ENCODE results near the gene SEPTIN5. TPM values are rescaled to one million over a fixed set of nuclear protein-coding genes. Genes with fewer than 3 reads are reported as not detected.

Gene SEPTIN5
- total and polyA plus RNA-seq, 8 donors = 4.2 to 53.4 (median 7.9) TPM

- Histone ChIP-seq H3K9me3 (no peaks in the 10 kb centered on the region), H3K27me3 (no peaks in the 10 kb centered on the region), H3K27ac (no peak overlapping the region), H3K4me3 (no peak overlapping the region), H3K36me3 (no peaks in the 10 kb centered on the region), H3K4me1 (no peaks in the 10 kb centered on the region)
- 50 to 56% methylated on average over 15 of the region's 15 CpGs for WGBS, 2 donors
- intact Hi-C loops (cut with DNase I) = no loop called here
- no peak for DNase-seq
- ATAC-seq = no peak
- TF ChIP-seq CTCF (IDR thresholded peaks at IDR 0.05) = no peak
- no peak for FAIRE-seq
Observed at GRCh38 chr22:19748991-19749664, 34.8 kb downstream of the SEPTIN5 start.

GRCh38 chr22:19749876-19750275, 35.6 kb downstream of the SEPTIN5 start:
- Histone ChIP-seq H3K9me3 (no peaks in the 10 kb centered on the region), H3K27ac (no peak overlapping the region), H3K36me3 (no peaks in the 10 kb centered on the region), H3K4me1 (no peaks in the 10 kb centered on the region), H3K27me3 (no peaks in the 10 kb centered on the region), H3K4me3 (no peak overlapping the region)
- TF ChIP-seq CTCF (IDR thresholded peaks at IDR 0.05) = no peak
- no peak for DNase-seq
- intact Hi-C loops (cut with DNase I) = no loop called here
- 64 to 77% methylated on average over 12 of the region's 12 CpGs for WGBS, 2 donors
- no peak for ATAC-seq
- FAIRE-seq = no peak

- TF ChIP-seq CTCF (IDR thresholded peaks at IDR 0.05) = no peak
- no peaks in the 10 kb centered on the region for H3K36me3 ChIP-seq
- no peak for DNase-seq
- H3K9me3 ChIP-seq = no peaks in the 10 kb centered on the region
- ATAC-seq = no peak
- no peak for FAIRE-seq
- no peak overlapping the region for H3K27ac ChIP-seq
- no peaks in the 10 kb centered on the region for H3K4me1 ChIP-seq
- no peak overlapping the region for H3K4me3 ChIP-seq
- 49 to 55% methylated on average over 26 to 27 of the region's 27 CpGs for WGBS, 2 donors
- H3K27me3 ChIP-seq = peaks cover 0 to under 1% (median 0%) of the 10 kb centered on the region in 4 donors
- intact Hi-C loops (cut with DNase I) = no loop called here
Observed at GRCh38 chr22:19750507-19751490, 36.5 kb downstream of the SEPTIN5 start.

GRCh38 chr22:19751497-19752245, 37.4 kb downstream of the SEPTIN5 start:
- no peaks in the 10 kb centered on the region for H3K9me3 ChIP-seq
- 75 to 83% methylated on average over 13 to 14 of the region's 14 CpGs for WGBS, 2 donors
- H3K27ac ChIP-seq = no peak overlapping the region
- intact Hi-C loops (cut with DNase I) = no loop called here
- FAIRE-seq (no peak), DNase-seq (no peak), ATAC-seq (no peak)
- H3K36me3 ChIP-seq = no peaks in the 10 kb centered on the region
- H3K27me3 ChIP-seq = peaks cover 0 to 9% (median 3%) of the 10 kb centered on the region in 4 donors
- no peaks in the 10 kb centered on the region for H3K4me1 ChIP-seq
- no peak overlapping the region for H3K4me3 ChIP-seq
- no peak for TF ChIP-seq CTCF (IDR thresholded peaks at IDR 0.05)
